Coronary artery (tissue), 2 donors: Measurements from ENCODE around the gene AP4S1.
"Not testable (repeated sequence)": the region's sequence is repeated elsewhere in the genome, so short reads cannot be mapped to it uniquely, and the experiment has no call there.

Experiments used
- DNase-seq: peaks from one replicate; pipeline ENCODE4 v3.0.0-alpha.2; 2017; ENCODE audit warnings: low spot score
- H3K27ac ChIP-seq, 2 donors: fragments of 200-600 bp; sonication (generic); one replicate each; pipeline ENCODE4 v1.5.1; 2016 to 2019
- H3K4me3 ChIP-seq: fragments of 200-600 bp; sonication (generic); 2 replicates; pipeline ENCODE4 v1.5.1; 2016; ENCODE audit warnings: mild to moderate bottlenecking, moderate library complexity
- CTCF ChIP-seq: fragments of 200-600 bp; sonication (generic); IDR thresholded peaks from one replicate; pipeline ENCODE4 v1.5.1; 2019; ENCODE audit warnings: antibody characterized with exemption

AP4S1 gene

GRCh38 chr14:31042300-31042699, 16.9 kb downstream of the AP4S1 start:
- no peak for DNase-seq
- Histone ChIP-seq H3K4me3 (no peak overlapping the region), H3K27ac (no peak overlapping the region)
- no peak for TF ChIP-seq CTCF

- not testable (repeated sequence) for H3K27ac ChIP-seq, DNase-seq
These were observed 17.4 kb downstream of the AP4S1 start for GRCh38 chr14:31042893-31043292.

GRCh38 chr14:31043379-31043778, 17.9 kb downstream of the AP4S1 start:
- DNase-seq = no peak
- TF ChIP-seq CTCF = no peak
- Histone ChIP-seq H3K27ac (no peak overlapping the region), H3K4me3 (no peak overlapping the region)

More at GRCh38 chr14:31042893-31043292, 17.4 kb downstream of the AP4S1 start:
- H3K4me3 ChIP-seq = not testable (repeated sequence)

GRCh38 chr14:31045501-31046080, 20.1 kb downstream of the AP4S1 start:
- no peak for TF ChIP-seq CTCF
- Histone ChIP-seq H3K4me3 (no peak overlapping the region), H3K27ac (no peak overlapping the region)
- no peak for DNase-seq

GRCh38 chr14:31047503-31047902, 22.1 kb downstream of the AP4S1 start:
- Histone ChIP-seq H3K4me3 (no peak overlapping the region), H3K27ac (no peak overlapping the region)
- no peak for TF ChIP-seq CTCF
- no peak for DNase-seq

- H3K27ac ChIP-seq = no peak overlapping the region
- H3K4me3 ChIP-seq = no peak overlapping the region
- TF ChIP-seq CTCF = no peak
- DNase-seq = no peak
These were observed 25.6 kb downstream of the AP4S1 start for GRCh38 chr14:31051023-31051422.

GRCh38 chr14:31051511-31051910, 26.1 kb downstream of the AP4S1 start:
- no peak overlapping the region for H3K27ac ChIP-seq
- no peak overlapping the region for H3K4me3 ChIP-seq
- DNase-seq = no peak
- no peak for TF ChIP-seq CTCF

GRCh38 chr14:31052905-31053586, 27.6 kb downstream of the AP4S1 start:
- DNase-seq = peak; percentile 82
- H3K27ac ChIP-seq = peak overlapping the region in 1 of 2 donors; percentile 64
- H3K4me3 ChIP-seq = not testable (repeated sequence)
